NCI-H345 treated with DMSO at 0.1 percent for 48 hours (cell line): ENCODE data around the gene LRBA.
A peak's percentile ranks its signal among the peaks of the same experiment; 100 is the strongest.
"Not testable (repeated sequence)": the region's sequence is repeated elsewhere in the genome, so short reads cannot be mapped to it uniquely, and the experiment has no call there.

Source experiments
- DNase-seq: peaks from one replicate; lab custom pipeline; 2025; ENCODE audit not compliant: unreplicated experiment; lab: John Stamatoyannopoulos, UW

Gene LRBA

DNA sequence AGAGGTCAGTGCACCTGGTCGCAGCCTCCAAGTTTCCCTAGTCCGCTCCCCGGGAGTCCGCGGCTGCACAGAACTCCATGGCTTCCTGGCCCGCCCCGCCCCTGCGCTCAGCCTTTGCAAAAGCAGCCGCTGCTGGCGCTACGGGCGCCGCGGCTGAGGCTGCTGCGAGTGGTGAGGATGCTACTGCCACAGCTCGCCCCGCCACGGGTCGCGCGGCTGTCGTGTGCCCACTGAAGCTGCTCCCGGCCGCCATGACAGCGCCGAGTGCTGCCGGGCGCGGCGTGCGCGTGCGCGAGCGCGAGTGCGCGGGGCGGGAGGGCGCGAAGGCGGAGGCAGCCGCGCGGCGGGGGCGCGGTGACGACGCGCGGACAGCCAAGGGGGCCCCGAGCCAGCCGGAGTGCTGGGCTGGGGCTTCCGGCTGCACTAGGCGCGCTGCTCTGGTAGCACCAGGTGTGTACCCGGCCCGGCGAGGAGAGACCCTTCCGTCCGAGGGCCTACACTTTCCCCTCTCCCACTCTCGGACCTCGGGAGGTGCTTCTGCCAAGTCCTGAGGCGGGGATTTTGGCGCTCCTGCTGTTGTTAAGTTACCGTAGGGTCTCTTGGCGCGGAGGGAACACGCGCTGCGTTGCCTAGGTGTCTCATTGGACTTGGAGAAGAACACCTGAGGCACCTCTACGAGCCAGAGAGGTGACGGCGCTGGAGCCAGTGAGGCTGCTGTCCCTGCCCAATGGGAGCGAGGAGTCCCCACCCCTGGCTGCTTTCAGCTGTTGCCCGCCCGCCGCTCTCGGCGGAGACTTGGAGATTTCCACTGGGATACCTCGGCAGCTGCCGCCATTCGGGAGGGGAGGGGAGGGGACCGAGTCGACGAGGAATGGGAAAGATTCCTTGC, 619 bp upstream of the LRBA start:
- DNase-seq, result peak; percentile 80

- no peak for DNase-seq
These were observed 1.1 kb downstream of the LRBA start for GRCh38 chr4:151013944-151014343.

GRCh38 chr4:151013491-151013890, 1.6 kb downstream of the LRBA start:
- DNase-seq, result no peak

DNA sequence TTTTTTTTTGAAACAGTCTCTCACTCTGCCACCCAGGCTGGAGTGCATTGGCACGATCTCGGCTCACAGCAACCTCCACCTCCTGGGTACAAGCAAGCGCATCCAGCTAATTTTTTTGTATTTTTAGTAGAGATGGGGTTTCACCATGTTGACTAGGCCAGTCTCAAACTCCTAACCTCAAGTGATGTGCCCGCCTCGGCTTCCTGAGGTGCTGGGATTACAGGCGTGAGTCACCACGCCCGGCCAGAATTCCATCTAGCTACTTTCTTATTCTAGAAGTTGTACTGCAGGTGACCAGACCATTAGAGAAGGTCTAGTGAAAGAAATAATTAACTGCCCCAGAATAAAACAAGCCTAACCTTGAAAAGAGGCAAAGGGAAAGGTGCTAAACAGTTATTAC, 2.3 kb downstream of the LRBA start:
- DNase-seq, result no peak

DNA sequence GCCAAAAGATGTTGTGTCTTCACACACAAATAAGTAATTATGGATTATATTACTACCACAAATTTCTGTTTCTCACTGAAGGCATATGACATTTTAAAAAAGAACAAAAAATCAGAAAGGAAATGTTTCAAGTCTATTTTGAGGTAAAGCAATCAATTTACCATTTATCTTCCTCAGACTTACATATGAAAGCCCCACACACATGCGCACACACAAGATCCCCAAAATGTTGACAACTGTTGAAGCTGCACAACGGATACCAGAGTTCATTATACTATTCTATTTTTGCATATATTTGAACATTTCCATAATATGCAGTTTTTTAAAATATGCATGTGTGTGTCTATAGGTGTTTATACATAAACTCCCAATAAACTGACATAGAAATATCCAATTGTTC, 2.7 kb downstream of the LRBA start:
- no peak for DNase-seq

DNA sequence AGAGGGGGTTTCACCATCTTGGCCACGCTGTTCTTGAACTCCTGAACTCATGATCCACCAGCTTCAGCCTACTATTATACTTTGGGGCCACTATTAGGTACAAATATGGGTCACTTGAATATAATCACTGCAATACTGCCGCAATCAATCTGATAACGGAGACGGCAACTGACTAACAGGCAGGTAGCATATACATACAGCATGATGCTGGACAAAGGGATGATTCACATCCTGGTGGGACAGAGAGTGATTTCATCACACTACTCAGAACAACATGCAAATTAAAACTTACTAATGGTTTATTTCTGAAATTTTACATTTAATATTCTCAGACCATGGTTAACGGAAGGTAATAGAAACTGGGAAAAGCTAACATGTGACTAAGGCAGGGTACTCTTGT, 10.9 kb downstream of the LRBA start:
- no peak for DNase-seq

DNA sequence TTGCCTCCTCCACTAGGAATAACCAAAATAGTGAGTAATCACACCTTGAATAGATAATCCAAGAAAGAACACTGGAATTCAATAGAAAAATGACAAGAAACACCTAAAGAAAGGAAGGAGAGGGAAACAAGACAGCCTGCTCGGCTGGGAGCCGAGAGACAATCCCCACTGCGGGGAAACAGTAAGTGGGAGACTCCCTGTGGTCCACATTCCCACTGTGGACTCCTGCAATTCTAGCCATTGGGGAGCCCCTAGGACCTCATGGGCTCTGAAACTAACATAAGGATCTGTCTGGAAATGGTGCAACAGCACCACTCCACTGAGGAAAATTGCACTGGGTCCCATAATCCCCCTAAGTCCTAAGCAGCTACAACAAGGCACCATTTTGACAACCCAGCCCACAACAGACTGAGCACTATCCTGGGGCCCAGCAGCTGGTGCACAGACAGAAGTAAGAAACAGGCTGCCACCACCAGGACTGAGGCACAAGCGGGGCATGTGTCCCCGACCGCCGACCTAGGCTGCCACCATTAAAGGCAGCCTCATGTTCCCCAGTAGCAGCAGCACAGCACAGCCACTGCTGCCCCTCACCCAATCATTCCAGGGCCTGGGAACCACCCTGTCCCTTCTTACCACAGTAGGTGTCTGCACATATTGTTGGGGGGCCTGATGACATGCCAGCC, 14.2 kb downstream of the LRBA start:
- DNase-seq, result no peak

DNA sequence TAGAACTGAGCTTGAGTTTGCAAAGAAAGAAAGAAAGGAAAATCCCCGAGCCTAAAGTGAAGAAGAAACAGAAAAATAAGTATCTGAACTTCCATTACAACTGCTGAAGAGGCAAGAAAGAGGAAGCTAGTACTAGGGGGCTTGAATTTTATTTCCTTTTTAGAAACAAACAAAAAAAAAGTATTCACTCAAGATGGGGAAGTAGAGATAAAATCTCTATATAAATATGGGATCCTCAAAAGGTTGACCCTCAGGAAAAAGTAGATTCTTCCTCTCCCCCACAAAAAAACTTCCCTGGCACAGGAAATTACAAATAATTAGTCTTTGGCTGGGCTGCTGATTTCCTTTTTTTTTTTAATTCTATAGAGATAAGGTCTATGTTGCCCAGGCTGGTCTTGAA, 16.0 kb downstream of the LRBA start:
- no peak for DNase-seq

GRCh38 chr4:150997141-150997540, 17.9 kb downstream of the LRBA start:
- no peak for DNase-seq

GRCh38 chr4:150994721-150995120, 20.4 kb downstream of the LRBA start:
- no peak for DNase-seq

DNA sequence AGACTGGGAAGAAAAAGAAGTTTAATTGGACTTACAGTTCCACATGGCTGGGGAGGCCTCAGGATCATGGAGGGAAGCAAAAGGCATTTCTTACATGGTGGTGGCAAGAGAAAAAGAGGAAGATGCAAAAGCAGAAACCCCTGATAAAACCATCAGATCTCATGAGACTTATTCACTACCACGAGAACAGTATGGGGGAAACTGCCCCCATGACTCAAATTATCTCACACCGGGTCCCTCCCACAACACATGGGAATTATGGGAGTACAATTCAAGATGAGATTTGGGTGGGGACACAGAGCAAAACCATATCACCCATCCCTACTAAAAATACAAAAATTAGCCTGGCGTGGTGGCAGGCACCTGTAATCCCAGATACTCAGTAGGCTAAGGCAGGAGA, 21.5 kb downstream of the LRBA start:
- DNase-seq, result not testable (repeated sequence)

DNA sequence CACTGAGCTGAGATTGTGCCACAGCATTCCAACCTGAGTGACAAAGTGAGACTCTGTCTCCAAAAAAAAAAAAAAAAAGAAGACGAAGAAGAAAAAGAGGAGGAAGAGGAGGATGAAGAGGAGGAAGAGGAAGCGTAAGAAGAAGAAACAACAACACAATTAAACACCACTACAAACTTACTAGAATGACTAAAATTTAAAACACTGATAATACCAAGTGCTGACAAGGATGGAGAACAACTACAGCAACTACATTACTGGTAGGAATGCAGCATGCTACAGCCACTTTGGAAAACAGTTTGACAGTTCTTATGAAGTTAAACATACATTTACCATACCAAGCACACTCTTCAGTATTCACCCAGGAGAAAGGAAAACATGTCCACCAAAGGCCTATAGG, 24.1 kb downstream of the LRBA start:
- no peak for DNase-seq

GRCh38 chr4:150990250-150990649, 24.8 kb downstream of the LRBA start:
- DNase-seq, result no peak

- no peak for DNase-seq
These were observed 26.8 kb downstream of the LRBA start for GRCh38 chr4:150988238-150988637.

GRCh38 chr4:150987204-150987603, 27.9 kb downstream of the LRBA start:
- no peak for DNase-seq

- DNase-seq, result no peak
These were observed 29.0 kb downstream of the LRBA start for GRCh38 chr4:150986085-150986484.

GRCh38 chr4:150983851-150984250, 31.2 kb downstream of the LRBA start:
- no peak for DNase-seq

GRCh38 chr4:150982557-150983233, 32.4 kb downstream of the LRBA start:
- DNase-seq, result no peak

DNA sequence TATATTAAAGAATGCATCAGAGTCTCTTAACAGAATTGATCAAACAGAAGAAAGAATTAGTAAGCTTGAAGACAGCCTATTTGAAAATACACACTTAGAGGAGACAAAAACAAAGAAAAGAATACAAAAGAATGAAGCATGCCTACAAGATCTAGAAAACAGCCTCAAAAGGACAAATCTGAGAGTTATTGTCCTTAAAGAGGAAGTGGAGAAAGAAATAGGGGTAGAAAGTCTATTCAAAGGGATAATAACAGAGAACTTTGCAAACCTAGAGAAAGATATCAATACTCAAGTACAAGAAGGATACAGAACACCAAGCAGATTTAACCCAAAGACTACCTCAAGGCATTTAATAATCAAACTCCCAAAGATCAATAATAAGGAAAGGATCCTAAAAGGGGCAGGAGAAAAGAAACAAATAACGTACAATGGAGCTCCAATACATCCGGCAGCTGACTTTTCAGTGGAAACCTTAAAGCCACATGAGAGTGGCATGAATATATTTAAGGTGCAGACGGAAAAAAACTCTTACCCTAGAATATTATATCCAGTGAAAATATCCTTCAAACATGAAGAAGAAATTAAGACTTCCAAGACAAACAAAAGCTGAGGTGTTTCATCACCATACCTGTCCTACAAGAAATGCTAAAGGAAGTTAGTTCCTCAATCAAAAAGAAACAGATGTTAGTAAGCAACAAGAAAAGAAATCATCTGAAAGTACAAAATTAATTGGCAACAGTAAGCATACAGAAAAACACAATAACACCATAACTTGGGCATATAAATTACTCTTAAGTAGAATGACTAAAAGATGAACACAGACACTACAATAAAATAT, 36.1 kb downstream of the LRBA start:
- DNase-seq, result no peak

- DNase-seq, result no peak
These were observed 38.5 kb downstream of the LRBA start for GRCh38 chr4:150976478-150977118.

DNA sequence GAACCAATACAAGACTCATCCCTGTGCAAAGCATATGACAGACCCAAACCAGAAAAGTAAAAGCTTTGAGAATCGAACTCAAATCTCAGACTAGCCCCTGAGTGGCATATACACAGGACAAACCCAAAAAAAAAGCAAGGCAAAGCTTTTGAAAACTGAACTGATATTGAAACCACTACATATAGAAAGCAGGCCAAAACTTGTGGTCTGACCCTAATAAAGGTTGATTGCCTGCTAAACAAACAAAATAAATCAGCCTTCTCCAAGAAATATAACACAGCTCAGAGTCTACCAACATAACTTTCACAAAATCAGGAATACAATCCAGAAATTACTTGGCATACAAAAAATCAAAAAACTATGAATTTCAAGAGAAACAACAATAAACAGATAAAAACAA, 40.3 kb downstream of the LRBA start:
- DNase-seq, result no peak
